CD1c-positive myeloid dendritic cell (primary cell): Measurements from ENCODE around the gene TDRD10.

Experiments
- DNase-seq: peaks from one replicate; pipeline ENCODE4 v3.0.0-alpha.2; 2016; ENCODE audit errors: extremely low spot score

TDRD10 gene, protein sequence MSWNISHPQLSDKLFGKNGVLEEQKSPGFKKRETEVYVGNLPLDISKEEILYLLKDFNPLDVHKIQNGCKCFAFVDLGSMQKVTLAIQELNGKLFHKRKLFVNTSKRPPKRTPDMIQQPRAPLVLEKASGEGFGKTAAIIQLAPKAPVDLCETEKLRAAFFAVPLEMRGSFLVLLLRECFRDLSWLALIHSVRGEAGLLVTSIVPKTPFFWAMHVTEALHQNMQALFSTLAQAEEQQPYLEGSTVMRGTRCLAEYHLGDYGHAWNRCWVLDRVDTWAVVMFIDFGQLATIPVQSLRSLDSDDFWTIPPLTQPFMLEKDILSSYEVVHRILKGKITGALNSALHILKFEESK

DNA sequence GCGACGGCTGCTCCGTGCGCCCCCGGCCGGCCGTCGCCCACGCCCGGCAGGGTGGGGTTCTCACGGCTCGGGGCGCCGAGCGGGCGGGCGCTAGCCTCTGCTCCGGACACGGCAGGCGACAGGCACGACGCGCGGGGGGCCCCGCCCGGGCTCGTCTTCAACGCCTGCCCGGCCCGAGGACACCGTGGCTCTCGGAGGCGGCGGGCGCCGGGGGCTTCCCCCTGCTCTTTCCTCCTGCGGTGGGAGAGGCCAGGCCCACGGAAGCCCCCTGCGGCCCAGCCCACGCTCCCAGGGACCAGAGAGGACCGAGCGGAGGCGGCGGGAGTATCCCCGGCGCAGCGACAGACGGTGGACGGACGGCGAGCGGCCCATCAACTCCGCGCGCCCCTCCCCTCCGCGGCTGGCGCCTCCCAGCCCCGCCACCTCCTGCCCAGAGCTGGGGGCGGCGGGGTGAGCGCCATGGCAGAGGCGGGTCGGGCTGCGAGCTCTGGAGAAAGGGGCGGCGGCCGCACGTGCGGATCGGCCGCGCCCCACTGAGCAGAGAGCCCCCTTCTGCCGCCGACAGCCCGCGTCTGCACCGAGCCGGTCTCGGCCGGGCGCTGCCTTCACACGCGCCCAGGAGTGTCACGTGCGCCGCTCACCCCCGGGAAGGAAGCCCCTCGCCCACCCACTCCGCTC lies at the start of gene TDRD10, which contains the start of gene SHE:
Gene TDRD10 (plus strand): TSS at position 154 of the 678 bp plus-strand sequence. CDS start 4,685 bp downstream, outside the sequence.
Gene SHE (minus strand): TSS at position 347 of the 678 bp plus-strand sequence. CDS start 386 bp downstream, outside the sequence.
- DNase-seq, result no peak

DNA sequence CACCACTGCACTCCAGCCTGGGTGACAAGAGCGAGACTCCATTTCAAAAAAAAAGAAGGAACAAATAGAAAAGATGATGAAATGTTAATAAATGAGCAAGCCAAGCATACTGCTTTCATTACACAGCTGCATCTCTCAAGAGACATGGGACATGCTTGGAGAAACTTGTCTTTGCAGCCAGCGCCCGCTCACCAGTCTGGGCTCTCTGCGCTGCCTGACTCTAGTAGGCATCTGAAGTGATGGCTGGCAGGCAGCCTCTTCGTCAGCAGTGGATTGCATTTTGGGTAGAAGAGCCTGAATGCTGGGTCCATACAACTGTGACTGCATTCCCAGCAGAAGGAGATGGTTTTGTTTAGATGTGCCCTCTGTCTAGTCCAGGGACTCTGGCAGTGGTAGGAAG lies 48.9 kb upstream of the TDRD10 start:
- DNase-seq, result peak; percentile 30

DNA sequence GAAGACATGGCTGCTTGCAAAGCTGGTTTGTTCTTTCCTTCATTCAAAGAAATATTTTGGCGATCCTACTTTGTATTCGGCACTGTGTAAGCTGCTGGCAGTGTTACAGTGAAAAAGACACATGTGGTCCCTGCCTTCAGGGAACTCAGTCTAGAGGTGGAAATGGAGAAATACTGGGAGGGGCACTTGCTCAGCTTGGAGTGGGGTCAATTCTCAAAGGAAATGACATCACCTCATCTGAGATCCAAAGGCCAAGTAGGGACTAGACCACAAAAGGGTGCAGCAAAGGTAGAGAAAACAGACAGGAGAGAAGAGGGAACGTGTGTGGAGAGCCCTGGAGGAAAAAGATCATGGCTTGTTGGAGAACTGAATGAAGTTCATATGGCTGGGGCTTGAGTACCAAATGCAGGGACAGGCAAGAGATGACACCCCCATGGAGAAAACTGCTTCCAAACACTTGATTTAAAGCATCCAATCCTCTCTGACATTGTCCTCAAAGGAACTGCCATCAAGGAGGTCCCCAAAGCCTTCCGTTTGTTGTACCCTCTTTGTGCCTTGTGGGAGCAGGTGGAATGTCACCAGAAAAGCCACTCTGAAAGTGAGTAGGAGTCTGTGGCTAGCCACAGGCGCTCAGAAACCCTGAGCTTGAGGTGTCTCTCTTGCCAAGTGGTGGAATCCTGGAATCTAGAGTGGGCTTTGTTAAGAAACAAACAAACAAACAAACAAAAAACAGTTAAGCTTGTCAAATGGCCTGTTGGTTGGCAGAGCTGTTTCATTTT lies 48.3 kb upstream of the TDRD10 start:
- DNase-seq, result peak; percentile 56

DNA sequence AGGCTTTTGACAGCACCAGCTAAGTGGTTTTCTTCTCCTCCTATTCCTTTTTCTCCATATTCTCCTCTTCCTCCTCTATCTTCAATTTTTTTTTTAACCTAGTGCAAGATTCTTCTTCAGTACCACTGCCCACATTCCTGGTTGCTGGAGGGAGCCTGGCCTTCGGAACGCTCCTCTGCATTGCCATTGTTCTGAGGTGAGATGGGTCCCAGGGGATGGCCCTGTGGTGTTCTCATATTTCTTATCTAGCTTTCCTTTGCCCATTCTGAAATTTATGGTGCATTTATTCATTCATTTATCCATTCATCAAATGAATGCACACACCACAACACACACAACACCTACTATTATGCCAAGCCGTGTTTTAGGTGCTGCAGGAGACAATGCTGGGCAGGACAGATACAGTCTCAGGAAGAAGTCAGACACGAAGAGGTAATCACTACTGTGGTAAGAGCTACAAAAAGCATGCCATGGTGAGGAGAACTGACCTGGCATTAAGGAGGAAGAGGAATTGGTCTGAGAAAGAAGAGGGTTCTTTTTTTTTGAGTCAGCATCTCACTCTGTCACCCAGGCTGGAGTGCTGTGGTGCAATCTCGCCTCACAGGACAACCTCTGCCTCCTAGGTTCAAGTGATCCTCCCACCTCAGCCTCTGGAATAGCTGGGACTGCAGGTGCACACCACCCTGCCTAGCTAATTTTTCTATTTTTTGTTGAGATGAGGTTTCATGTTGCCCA lies 47.5 kb upstream of the TDRD10 start:
- peak; percentile 72 for DNase-seq

DNA sequence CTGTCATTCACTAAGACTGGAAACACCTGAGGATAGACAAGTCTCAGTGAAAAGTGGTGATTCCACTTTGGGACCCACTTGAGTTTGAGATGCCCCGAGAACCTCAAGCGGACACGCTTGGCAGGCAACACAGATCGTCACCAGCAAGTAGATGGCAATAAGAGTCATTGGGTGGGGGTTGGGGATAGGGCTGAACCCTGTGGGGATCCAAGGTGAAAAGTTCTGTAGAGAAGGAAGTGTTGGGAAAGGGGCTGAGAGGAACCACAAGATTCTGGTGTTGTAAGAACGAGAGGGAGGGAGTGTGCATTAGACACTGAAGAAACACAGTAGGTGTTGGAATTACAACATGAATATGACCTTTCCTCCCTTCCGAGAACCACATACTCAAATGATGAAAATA lies 45.4 kb upstream of the TDRD10 start:
- DNase-seq, result peak; percentile 56

DNA sequence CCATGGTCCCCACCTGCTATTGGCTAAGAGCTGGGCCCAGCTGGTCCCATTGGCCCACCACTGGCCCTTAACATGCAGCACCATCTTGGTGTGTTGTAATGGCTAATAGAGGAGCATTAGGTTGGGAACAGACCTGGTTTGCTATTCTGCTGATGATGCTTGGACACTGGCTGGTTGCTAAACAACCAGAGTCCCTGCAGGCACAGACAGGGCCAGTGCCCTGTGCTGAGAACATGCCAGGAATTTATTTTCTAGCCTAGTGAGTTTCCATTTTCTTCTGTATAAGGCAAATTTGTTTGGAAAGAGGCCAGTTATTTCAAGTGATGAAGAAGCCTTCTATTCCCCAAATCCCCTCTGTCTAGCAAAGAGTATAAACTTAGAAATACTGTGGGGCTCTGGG lies 42.9 kb upstream of the TDRD10 start:
- DNase-seq, result no peak

DNA sequence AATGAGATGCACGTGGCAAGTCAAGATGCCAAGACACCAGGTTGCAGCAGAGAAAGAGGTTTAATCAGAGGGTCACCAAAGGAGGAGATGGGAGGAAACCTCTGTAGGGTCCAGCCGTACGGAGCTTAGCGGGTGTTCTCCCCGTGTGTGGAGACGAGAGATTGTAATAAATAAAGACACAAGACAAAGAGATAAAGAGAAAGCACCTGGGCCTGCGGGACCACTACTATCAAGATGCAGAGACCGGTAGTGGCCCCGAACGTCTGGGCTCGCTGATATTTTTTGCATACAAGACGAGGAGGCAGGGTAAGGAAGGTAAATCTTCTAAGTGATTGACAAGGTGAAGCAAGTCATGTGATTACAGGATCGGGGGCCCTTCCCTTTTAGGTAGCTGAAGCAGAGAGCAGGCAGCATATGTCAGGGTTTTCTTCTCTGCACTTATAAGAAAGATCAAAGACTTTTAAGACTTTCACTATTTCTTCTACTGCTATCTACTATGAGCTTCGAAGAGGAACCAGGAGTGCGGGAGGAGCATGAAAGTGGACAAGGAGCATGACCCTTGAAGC lies 41.2 kb upstream of the TDRD10 start:
- no peak for DNase-seq

DNA sequence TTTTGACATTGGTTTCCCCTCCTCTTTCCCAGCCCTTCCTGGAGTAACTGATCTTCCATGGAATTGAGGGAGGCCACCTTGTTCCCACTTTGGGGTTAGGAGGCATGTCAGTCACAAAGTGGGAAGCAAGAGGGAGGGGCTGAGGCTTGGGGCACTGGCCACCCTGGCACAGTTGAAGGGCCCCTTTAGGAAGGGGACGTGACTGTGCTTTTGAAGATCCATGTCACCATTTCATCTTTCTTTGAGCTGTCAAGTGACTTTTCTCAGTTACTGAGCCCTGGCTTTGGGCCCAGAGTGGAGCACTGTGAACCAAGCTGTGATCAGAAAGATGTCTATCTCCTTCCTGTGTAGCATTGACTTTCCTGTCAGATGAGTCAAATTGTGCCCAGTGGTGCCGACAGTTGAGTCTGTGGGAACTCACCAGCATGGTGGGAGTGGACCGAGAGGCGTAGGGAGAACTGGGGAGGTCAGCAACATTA lies 38.5 kb upstream of the TDRD10 start:
- DNase-seq, result peak; percentile 86

DNA sequence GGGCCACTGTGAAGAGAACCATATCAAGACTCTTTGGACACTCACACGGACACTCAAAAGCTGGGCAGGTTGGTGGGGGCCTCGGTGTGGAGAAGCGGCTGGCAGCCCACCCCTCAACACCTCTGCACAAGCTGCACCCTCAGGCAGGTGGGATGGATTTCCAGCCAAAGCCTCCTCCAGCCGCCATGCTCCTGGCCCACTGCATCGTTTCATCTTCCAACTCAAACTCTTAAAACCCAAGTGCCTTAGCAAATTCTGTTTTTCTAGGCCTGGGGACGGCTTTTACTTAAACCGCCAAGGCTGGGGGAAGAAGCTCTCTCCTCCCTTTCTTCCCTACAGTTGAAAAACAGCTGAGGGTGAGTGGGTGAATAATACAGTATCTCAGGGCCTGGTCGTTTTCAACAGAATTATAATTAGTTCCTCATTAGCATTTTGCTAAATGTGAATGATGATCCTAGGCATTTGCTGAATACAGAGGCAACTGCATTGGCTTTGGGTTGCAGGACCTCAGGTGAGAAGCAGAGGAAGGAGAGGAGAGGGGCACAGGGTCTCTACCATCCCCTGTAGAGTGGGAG lies 36.3 kb upstream of the TDRD10 start:
- peak; percentile 67 for DNase-seq

DNA sequence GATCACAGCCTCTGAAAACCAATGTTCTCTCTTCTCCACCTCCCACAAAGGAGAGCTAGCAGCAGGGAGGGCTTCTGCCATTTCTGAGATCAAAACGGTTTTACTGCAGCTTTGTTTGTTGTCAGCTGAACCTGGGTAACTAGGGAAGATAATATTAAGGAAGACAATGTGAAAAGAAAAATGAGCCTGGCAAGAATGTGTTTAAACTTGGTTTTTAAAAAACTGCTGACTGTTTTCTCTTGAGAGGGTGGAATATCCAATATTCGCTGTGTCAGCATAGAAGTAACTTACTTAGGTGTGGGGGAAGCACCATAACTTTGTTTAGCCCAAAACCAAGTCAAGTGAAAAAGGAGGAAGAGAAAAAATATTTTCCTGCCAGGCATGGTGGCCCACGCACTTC lies 35.8 kb upstream of the TDRD10 start:
- DNase-seq, result peak; percentile 67

DNA sequence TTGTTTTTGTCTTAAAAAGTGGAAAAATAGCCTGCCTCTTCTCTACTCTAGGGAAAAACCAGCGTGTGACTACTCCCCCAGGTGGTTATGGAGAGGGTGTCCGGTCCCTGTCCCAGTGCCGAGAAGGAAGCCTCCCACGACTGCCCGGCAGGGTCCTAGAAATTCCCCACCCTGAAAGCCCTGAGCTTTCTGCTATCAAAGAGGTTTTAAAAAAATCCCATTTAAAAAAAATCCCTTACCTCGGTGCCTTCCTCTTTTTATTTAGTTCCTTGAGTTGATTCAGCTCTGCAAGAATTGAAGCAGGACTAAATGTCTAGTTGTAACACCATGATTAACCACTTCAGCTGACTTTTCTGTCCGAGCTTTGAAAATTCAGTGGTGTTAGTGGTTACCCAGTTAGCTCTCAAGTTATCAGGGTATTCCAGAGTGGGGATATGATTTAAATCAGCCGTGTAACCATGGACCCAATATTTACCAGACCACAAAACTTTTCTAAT lies 35.0 kb upstream of the TDRD10 start:
- DNase-seq, result peak; percentile 58

DNA sequence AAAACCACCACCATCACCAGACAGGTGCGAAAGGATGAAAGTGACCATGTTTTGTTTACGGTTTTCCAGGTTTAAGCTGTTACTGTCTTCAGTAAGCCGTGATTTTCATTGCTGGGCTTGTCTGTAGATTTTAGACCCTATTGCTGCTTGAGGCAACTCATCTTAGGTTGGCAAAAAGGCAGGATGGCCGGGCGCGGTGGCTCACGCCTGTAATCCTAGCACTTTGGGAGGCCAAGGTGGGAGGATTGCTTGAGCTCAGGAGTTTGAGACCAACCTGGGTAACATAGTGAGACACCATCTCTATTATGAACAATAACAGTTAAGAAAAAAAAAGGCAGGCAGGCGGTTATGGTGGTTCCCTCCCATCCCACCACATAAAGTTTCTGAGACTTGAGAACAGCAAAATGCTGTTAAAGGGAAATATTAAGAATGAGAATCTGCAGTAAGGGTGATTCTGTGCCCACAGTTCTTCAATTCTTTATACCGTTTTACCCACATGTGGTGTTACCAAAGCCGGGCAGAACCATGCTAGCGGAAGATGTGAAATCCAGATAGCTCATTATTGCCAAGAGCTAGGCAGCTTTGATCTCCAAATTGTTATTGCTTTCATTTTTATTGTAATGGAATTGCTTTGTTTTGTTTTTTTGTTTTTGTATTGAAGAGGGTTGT lies 34.5 kb upstream of the TDRD10 start:
- DNase-seq, result no peak

DNA sequence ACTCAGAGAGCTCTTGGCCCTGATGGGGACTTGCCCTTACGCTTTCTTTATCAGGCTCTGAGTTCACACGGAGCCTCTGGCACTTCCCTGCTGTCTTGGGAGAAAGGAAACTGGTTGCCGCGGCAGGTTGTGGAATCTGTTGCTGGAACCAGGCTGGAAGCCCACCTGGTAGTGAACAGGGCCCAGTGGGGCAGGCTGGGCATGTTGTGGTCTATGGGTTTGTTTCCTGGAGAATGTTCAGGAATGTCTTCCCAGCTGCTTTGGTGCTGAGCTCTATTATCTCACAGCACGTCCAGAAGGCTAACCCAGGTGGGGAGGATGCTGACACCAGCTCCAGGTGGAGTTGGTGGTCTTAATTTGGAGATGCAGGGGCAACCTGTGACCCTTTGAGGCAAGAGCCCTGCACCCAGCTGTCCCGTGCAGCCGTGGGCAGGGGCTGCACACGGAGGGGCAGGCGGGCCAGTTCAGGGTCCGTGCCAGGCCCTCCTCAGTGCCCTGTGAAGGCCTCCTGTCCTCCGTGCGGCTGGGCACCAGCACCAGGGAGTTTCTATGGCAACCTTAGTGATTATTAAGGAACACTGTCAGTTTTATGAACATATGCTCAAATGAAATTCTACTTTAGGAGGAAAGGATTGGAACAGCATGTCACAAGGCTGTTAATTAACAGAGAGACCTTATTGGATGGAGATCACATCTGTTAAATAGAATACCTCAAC lies 33.3 kb upstream of the TDRD10 start:
- DNase-seq, result no peak

DNA sequence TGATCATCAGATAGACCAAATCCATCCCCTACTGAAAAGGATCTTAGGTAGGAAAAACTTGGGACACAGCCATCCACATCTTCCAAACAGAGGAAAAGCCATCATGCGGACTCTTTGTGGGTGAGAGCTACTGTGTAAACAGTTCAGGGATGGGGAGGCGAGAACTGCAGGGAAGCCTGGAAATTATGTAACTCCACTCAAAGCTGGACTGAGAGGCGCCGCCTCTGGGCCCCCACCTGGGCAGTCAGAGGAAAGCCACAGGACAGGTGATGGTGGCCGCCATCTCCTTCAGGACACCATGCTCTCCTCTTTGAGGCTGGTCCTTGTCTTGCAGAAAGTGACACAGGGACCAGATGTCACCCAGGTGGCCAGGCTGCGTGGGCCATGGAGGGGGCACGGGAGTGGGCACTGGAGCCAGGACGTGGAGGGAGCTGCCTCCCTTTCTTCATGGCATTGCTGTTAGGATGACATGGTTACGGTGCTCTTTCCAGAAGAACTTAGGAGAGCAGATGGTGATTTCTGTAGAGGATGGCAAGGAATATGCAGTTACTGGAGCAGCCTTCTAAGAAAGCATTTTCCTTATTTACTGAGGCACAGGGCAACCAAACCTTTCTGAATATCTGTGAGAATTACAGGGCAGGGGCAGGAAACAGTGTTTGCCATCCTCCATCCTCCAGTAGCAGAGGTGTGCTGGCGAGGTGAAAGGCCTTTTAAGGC lies 32.0 kb upstream of the TDRD10 start:
- no peak for DNase-seq

DNA sequence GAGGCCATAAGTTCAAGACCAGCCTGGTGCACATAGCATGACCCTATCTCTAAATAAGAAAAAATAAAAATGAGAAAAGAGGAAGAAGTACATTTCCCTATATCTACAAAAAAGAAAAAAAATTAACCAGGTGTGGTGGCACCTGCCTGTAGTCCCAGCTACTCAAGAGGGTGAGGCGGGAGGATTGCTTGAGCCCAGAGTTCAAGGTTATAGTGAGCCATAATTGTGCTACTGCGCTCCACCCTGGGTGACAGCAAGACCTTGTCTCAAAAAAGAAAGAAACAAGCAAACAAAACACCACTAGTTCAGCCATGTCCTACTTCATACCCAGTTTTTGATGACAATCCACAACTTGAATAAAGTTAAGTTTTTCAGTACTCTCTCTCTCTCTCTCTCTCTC lies 30.7 kb upstream of the TDRD10 start:
- no peak for DNase-seq

DNA sequence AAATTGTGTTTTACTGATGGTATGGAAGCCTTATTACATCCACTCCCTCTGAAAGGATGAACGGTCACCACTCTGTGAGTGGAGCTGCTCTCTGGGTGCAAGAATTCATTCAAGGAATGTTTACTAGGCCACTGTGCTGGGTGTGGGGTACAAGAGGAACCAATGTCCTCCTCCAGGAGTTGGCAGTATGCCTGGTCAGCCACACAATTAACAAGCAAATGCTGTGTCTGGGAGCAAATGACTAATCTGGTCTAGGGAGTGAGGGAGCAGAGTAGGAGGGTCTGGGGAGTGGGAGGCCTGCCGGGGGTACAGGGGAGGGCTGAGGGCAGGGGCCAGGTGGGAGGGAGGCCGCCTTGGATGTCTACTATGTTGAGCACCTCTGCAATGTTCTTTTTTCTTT lies 27.2 kb upstream of the TDRD10 start:
- peak; percentile 79 for DNase-seq

DNA sequence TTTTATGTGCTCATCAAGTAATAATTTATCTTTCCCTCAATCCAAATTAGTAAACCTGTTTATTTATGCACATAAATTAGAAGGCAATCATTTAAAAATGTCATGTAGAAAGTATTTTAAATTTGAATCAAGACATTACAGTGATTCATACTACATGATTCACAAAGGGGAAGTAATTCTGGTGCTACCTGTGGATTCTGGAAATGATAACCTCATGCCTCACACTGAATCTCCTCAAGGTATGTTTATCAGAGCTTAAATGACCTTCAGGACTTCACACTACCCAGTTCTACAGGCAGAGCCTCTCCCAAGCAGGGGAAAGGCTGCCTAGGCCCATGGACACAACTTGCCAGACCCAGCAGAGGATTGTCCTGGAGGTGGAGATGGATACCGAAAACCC lies 25.2 kb upstream of the TDRD10 start:
- DNase-seq, result no peak

DNA sequence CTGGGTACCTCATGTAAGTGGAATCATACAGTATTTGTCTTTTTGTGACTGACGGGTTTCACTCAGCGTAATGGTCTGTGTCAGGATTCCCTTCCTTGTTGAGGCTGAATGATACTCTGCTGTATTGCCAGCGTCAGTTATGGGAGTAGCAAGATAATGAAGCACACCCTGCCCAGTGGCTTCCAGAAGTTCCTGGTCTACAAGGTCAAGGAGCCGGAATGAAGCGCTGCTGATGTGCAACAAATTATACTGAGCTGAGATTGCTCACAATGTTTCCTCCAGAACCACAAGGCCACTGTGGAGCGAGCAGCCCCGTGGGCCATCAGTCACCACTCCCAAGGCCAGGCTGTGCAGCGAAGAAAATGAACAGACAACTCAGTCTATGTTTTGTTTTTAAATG lies 24.0 kb upstream of the TDRD10 start:
- DNase-seq, result no peak

DNA sequence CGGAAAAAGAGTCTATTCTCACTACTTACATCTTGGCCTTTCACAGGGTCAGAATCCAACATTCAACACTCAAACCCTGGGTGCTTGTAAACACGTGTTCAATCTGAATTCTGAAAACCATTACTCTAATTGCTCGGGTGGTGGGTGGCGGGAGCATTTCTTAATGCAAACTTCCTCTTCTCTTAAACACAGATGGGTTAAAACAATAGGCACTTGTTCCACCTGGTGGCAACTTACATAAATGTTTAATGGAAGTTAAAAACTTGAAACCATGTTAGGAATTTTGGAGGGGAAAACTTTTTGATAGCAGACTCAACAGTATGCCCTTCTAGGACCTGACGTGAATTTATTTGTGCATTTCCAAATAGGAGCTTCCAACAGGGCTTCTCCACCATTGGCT lies 23.4 kb upstream of the TDRD10 start:
- DNase-seq, result peak; percentile 88
